Right lobe of liver (tissue), 4 donors: ENCODE data around the gene NME4.

ENCODE experiments used
- CTCF ChIP-seq, 4 donors: fragments of 200-600 bp in 3 of 4; fragments of 450-650 bp in 1 of 4; IDR thresholded peaks; one replicate each; pipeline versions ENCODE4 v1.5.1 to v1.8.0; 2016 to 2022; ENCODE audit warnings: antibody characterized with exemption in 4 of 4, mild to moderate bottlenecking in 2 of 4
- POLR2A ChIP-seq: fragments of 450-650 bp; IDR thresholded peaks from one replicate; pipeline ENCODE4 v1.6.1; 2017; ENCODE audit warnings: antibody characterized with exemption, mild to moderate bottlenecking
- donor health status: DM: no; HTN: no; CAD: no.
- donor health status: DM: no; HTN: no; CAD: no.
- donor health status: DM: no; HTN: yes; CAD: no.

- no peak for TF ChIP-seq CTCF (IDR thresholded peaks at IDR 0.05)
- no peak for TF ChIP-seq POLR2A
Measured at GRCh38 chr16:375212-375611, 21.8 kb upstream of the NME4 start.
